GM19099 (cell line): Measurements from ENCODE around the gene KPNB1.

ENCODE experiments used
- POLR2A ChIP-seq: IDR thresholded peaks from 3 replicates; pipeline ENCODE4 v1.6.1; 2011; ENCODE audit warnings: low read depth; ENCODE audit not compliant: insufficient read length; ENCODE audit errors: extremely low read depth

The KPNB1 gene

GRCh38 chr17:47735139-47735464 lies 85.4 kb downstream of the KPNB1 start:
- no peak for TF ChIP-seq POLR2A
